NCI-H128 (cell line): ENCODE data around the gene NDUFC2.
"Not testable (repeated sequence)": the region's sequence is repeated elsewhere in the genome, so short reads cannot be mapped to it uniquely, and the experiment has no call there.

Experiments used
- DNase-seq: peaks from one replicate; lab custom pipeline; 2025; ENCODE audit not compliant: unreplicated experiment; lab: John Stamatoyannopoulos, UW

NDUFC2 gene

GRCh38 chr11:78032090-78032489 is 47.6 kb downstream of the NDUFC2 start:
- DNase-seq = no peak

- no peak for DNase-seq
These were observed 48.0 kb downstream of the NDUFC2 start for GRCh38 chr11:78031629-78032028.

GRCh38 chr11:78030429-78031325 is 49.0 kb downstream of the NDUFC2 start:
- DNase-seq = peak; percentile 98

GRCh38 chr11:78028423-78028822 is 51.2 kb downstream of the NDUFC2 start:
- DNase-seq = not testable (repeated sequence)

- DNase-seq = no peak
These were observed 51.9 kb downstream of the NDUFC2 start for GRCh38 chr11:78027759-78028158.

- DNase-seq = no peak
These were observed 54.3 kb downstream of the NDUFC2 start for GRCh38 chr11:78025378-78025777.

- no peak for DNase-seq
These were observed 56.2 kb downstream of the NDUFC2 start for GRCh38 chr11:78023426-78023825.

GRCh38 chr11:78022397-78023396 is 57.0 kb downstream of the NDUFC2 start, which contains the start of gene KCTD14:
Gene KCTD14 (minus strand): TSS chr11:78023276. CDS start chr11:78023249, 27 bp downstream.
- peak; percentile 28 for DNase-seq

- DNase-seq = no peak
These were observed 58.1 kb downstream of the NDUFC2 start for GRCh38 chr11:78021611-78022010.

GRCh38 chr11:78020246-78020645 is 59.4 kb downstream of the NDUFC2 start:
- DNase-seq = no peak

GRCh38 chr11:78019808-78020207 is 59.9 kb downstream of the NDUFC2 start:
- DNase-seq = no peak
